GM21447 (cell line): ENCODE results near the gene RIMKLA.

Source experiments
- ATAC-seq: cut with Tn5 transposase; IDR thresholded peaks from one replicate; pipeline ENCODE4 v1.9.1; 2021; ENCODE audit not compliant: unreplicated experiment

RIMKLA gene

GRCh38 chr1:42380586-42381279, at the start of gene RIMKLA:
Gene RIMKLA, plus strand, starts transcription at chr1:42380792. Its CDS starts 143 bp downstream, at chr1:42380935.
- ATAC-seq: peak; percentile 75

- ATAC-seq: no peak
Measured at GRCh38 chr1:42332877-42333276, 47.7 kb upstream of the RIMKLA start.

- ATAC-seq: no peak
Measured at GRCh38 chr1:42333662-42334239, 46.8 kb upstream of the RIMKLA start.

GRCh38 chr1:42334240-42335049, 46.1 kb upstream of the RIMKLA start:
- peak; percentile 52 for ATAC-seq

GRCh38 chr1:42335050-42335808, 45.4 kb upstream of the RIMKLA start, which contains the start of gene FOXJ3:
Gene FOXJ3, minus strand, starts transcription at chr1:42335235. Its CDS starts 24,142 bp downstream, at chr1:42311093.
- peak; percentile 63 for ATAC-seq

GRCh38 chr1:42335809-42336518, 44.6 kb upstream of the RIMKLA start:
- no peak for ATAC-seq

- no peak for ATAC-seq
Measured at GRCh38 chr1:42336978-42337377, 43.6 kb upstream of the RIMKLA start.

- ATAC-seq: no peak
Measured at GRCh38 chr1:42340093-42340492, 40.5 kb upstream of the RIMKLA start.

GRCh38 chr1:42340901-42341300, 39.7 kb upstream of the RIMKLA start:
- no peak for ATAC-seq

GRCh38 chr1:42343049-42343448, 37.5 kb upstream of the RIMKLA start:
- ATAC-seq: no peak

- no peak for ATAC-seq
Measured at GRCh38 chr1:42348498-42348897, 32.1 kb upstream of the RIMKLA start.

- no peak for ATAC-seq
Measured at GRCh38 chr1:42350086-42350485, 30.5 kb upstream of the RIMKLA start.

GRCh38 chr1:42358791-42359190, 21.8 kb upstream of the RIMKLA start:
- no peak for ATAC-seq

GRCh38 chr1:42359466-42359865, 21.1 kb upstream of the RIMKLA start:
- ATAC-seq: no peak

GRCh38 chr1:42364089-42364488, 16.5 kb upstream of the RIMKLA start:
- ATAC-seq: no peak

- no peak for ATAC-seq
Measured at GRCh38 chr1:42364542-42364941, 16.1 kb upstream of the RIMKLA start.

- no peak for ATAC-seq
Measured at GRCh38 chr1:42365118-42365517, 15.5 kb upstream of the RIMKLA start.

GRCh38 chr1:42368096-42368795, 12.3 kb upstream of the RIMKLA start:
- ATAC-seq: no peak

GRCh38 chr1:42369471-42369870, 11.1 kb upstream of the RIMKLA start:
- ATAC-seq: no peak
